Measurements from ENCODE around the gene ENPP3.
"Not testable (repeated sequence)": the region's sequence is repeated elsewhere in the genome, so short reads cannot be mapped to it uniquely, and the experiment has no call there.

ENPP3 gene

GRCh38 chr6:131747821-131748353 lies 110.8 kb downstream of the ENPP3 start:
- FAIRE-seq (no peak), DNase-seq (ENCODE audit: insufficient read length) (no peak)
- TF ChIP-seq POLR2AphosphoS5 (IDR thresholded peaks at IDR 0.05; ENCODE audit: low read depth, low read length) = no peak
- TF ChIP-seq TAF1 (IDR thresholded peaks at IDR 0.05; ENCODE audit: borderline replicate concordance, low read depth, low read length) = no peak
- TF ChIP-seq POLR2A (IDR thresholded peaks at IDR 0.05; ENCODE audit: low read depth, low read length) = no peak

GRCh38 chr6:131749023-131749422 lies 111.9 kb downstream of the ENPP3 start:
- TF ChIP-seq POLR2A (IDR thresholded peaks at IDR 0.05; ENCODE audit: low read depth, low read length) = no peak
- no peak for FAIRE-seq
- no peak for DNase-seq (ENCODE audit: insufficient read length)

DNA sequence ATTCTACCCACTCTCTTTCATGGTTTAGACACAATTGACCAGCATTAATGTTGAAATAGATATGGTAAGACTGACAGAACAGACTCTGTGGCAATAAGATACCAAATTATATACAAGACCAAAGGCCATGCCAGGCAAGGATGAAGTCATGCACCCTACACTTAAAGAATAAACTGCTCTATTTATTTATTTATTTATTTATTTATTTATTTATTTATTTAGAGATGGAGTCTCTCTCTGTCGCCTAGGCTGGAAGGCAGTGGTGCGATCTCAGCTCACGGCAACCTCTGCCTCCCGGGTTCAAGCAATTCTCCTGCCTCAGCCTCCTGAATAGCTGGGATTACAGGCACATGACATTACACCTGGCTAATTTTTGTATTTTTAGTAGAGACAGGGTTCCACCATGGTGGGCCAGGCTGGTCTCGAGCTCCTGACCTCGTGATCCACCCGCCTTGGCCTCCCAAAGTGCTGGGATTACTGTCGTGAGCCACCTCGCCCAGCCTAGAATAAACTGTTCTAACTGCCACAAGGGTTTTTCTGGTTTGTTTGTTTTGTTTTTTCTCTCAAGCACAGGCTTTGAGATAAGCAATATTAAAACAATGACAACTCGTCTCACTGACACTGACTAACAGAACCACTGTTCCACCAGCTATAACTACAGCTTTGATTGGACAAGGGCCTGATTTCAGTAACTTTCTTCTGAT lies 114.1 kb downstream of the ENPP3 start:
- FAIRE-seq; DNase-seq (ENCODE audit: insufficient read length): not testable (repeated sequence)

DNA sequence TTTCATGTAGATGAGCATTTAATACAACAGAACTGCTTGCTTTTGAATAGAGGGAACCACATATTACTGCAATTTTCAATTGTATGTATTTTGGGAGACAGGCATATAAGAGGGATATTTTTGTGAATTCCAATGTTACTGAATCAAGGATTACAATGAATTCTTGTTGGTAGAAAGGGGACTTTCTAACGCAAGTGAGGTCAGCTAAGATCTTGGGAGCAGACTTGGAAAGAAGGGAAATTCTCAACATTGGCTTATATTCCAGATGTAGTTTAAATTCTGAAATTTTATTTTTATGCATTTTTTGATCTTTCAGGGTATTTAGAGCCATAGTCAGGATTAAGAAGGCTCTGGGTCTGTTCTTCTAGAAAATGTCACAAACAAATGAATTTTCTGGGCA lies 117.0 kb downstream of the ENPP3 start:
- FAIRE-seq = no peak
- DNase-seq (ENCODE audit: insufficient read length) = no peak
- TF ChIP-seq POLR2AphosphoS5 (IDR thresholded peaks at IDR 0.05; ENCODE audit: low read depth, low read length) (no peak), POLR2A (IDR thresholded peaks at IDR 0.05; ENCODE audit: low read depth, low read length) (no peak), TAF1 (IDR thresholded peaks at IDR 0.05; ENCODE audit: borderline replicate concordance, low read depth, low read length) (no peak)

GRCh38 chr6:131754715-131755567 lies 117.8 kb downstream of the ENPP3 start:
- FAIRE-seq (no peak), DNase-seq (ENCODE audit: insufficient read length) (no peak)
- no peak for TF ChIP-seq TAF1 (IDR thresholded peaks at IDR 0.05; ENCODE audit: borderline replicate concordance, low read depth, low read length)
- TF ChIP-seq POLR2AphosphoS5 (IDR thresholded peaks at IDR 0.05; ENCODE audit: low read depth, low read length) = no peak
- no peak for TF ChIP-seq POLR2A (IDR thresholded peaks at IDR 0.05; ENCODE audit: low read depth, low read length)

DNA sequence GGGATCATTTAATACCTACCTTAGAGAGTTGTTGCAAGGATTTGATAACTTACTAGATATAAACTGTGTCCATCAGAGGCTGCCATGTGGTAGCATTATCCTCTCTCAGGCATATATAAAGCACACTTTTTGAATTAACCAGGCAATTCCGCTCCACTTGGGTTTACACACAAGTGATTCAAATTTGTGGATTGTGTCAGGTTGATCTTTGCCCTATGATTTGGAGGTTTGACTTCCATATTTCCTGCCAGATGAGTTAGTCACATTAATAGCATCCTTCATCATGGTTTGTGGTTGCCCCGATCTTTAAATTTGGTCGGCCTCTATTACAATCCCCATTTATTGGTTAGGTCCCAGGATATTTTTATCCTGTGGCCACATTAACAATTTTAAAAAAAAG lies 118.5 kb downstream of the ENPP3 start:
- FAIRE-seq (no peak), DNase-seq (ENCODE audit: insufficient read length) (no peak)
- TF ChIP-seq TAF1 (IDR thresholded peaks at IDR 0.05; ENCODE audit: borderline replicate concordance, low read depth, low read length) = no peak
- no peak for TF ChIP-seq POLR2AphosphoS5 (IDR thresholded peaks at IDR 0.05; ENCODE audit: low read depth, low read length)
- no peak for TF ChIP-seq POLR2A (IDR thresholded peaks at IDR 0.05; ENCODE audit: low read depth, low read length)

DNA sequence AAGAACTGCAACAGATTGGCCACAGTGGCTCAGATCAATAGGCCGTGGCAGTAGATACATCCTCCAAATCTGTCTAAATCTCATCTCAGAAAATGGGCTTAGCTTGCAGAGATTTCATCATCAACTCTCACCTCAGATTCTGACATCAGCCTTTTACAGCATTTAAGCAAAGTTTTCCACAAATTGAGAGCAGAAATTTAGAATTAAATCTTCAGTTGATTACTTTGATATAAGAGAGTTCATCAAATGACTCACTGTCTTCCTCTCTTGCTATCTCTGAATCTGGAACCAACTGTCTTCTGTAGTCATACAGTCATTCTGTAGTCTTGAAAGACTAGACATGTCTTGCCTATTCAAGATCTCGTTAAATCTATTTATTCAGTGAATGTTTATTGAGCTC lies 118.9 kb downstream of the ENPP3 start:
- FAIRE-seq = no peak

GRCh38 chr6:131758920-131759319 lies 121.8 kb downstream of the ENPP3 start:
- FAIRE-seq (no peak), DNase-seq (ENCODE audit: insufficient read length) (no peak)
- TF ChIP-seq POLR2A (IDR thresholded peaks at IDR 0.05; ENCODE audit: low read depth, low read length) (no peak), POLR2AphosphoS5 (IDR thresholded peaks at IDR 0.05; ENCODE audit: low read depth, low read length) (no peak), TAF1 (IDR thresholded peaks at IDR 0.05; ENCODE audit: borderline replicate concordance, low read depth, low read length) (no peak)

More for the DNA sequence above, 118.9 kb downstream of the ENPP3 start:
- TF ChIP-seq TAF1 (IDR thresholded peaks at IDR 0.05; ENCODE audit: borderline replicate concordance, low read depth, low read length) (no peak), POLR2A (IDR thresholded peaks at IDR 0.05; ENCODE audit: low read depth, low read length) (no peak), POLR2AphosphoS5 (IDR thresholded peaks at IDR 0.05; ENCODE audit: low read depth, low read length) (no peak)
- DNase-seq (ENCODE audit: insufficient read length) = no peak

- TF ChIP-seq TAF1 (IDR thresholded peaks at IDR 0.05; ENCODE audit: borderline replicate concordance, low read depth, low read length) (no peak), POLR2AphosphoS5 (IDR thresholded peaks at IDR 0.05; ENCODE audit: low read depth, low read length) (no peak), POLR2A (IDR thresholded peaks at IDR 0.05; ENCODE audit: low read depth, low read length) (no peak)
- no peak for DNase-seq (ENCODE audit: insufficient read length)
- no peak for FAIRE-seq
Measured at GRCh38 chr6:131761060-131761761, 124.1 kb downstream of the ENPP3 start.

DNA sequence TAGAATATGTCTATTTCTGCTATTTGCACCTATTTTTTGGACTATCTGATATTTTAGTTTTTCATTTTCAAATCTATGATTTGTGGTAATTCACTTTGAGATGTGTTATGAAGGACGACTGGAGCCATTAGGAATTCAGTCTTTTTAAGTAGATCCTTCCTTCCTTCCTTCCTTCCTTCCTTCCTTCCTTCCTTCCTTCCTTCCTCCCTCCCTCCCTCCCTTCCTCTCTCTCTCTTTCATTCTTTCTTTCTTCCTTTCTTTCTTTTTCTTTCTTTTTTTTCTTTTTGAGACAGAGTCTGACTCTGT lies 124.6 kb downstream of the ENPP3 start:
- DNase-seq (ENCODE audit: insufficient read length) (no peak), FAIRE-seq (no peak)
- TF ChIP-seq POLR2AphosphoS5 (IDR thresholded peaks at IDR 0.05; ENCODE audit: low read depth, low read length) (no peak), POLR2A (IDR thresholded peaks at IDR 0.05; ENCODE audit: low read depth, low read length) (no peak), TAF1 (IDR thresholded peaks at IDR 0.05; ENCODE audit: borderline replicate concordance, low read depth, low read length) (no peak)

GRCh38 chr6:131762984-131763383 lies 125.9 kb downstream of the ENPP3 start:
- no peak for FAIRE-seq
- no peak for TF ChIP-seq TAF1 (IDR thresholded peaks at IDR 0.05; ENCODE audit: borderline replicate concordance, low read depth, low read length)
- TF ChIP-seq POLR2AphosphoS5 (IDR thresholded peaks at IDR 0.05; ENCODE audit: low read depth, low read length) = no peak
- TF ChIP-seq POLR2A (IDR thresholded peaks at IDR 0.05; ENCODE audit: low read depth, low read length) = no peak
- no peak for DNase-seq (ENCODE audit: insufficient read length)
